Measurements from ENCODE around the gene ZBTB9.
A peak's percentile ranks its signal among the peaks of the same experiment; 100 is the strongest.

The ZBTB9 gene

GRCh38 chr6:33423777-33424176 is 30.6 kb upstream of the ZBTB9 start:
- H3K9me3 ChIP-seq (replicated peaks in 1 of 11) = no peaks in the 10 kb centered on the region
- H3K27ac ChIP-seq = no peak overlapping the region
- peaks cover 39 to 50% (median 46%) of the 10 kb centered on the region in 10 experiments for H3K4me1 ChIP-seq
- no peaks in the 10 kb centered on the region for H3K36me3 ChIP-seq
- no peak overlapping the region for H3K9ac ChIP-seq
- H3K4me2 ChIP-seq = peak overlapping the region; percentile 87 to 100 (median 98)
- no peak overlapping the region for H3K4me3 ChIP-seq
- H3K27me3 ChIP-seq = peaks cover 0 to 15% (median 0%) of the 10 kb centered on the region in 11 experiments; a peak in 2 of 22 replicates
- no peak for TF ChIP-seq Cebpa-rat (IDR thresholded peaks at IDR 0.05)
- H4K20me1 ChIP-seq = peaks cover 0 to 2% (median 0%) of the 10 kb centered on the region in 11 experiments; a peak in 2 of 22 replicates

- Histone ChIP-seq H3K9ac (peak overlapping the region; percentile 73 to 86 (median 82)), H4K20me1 (peaks cover 0 to 14% (median 0%) of the 10 kb centered on the region in 11 experiments; a peak in 4 of 22 replicates), H3K9me3 (replicated peaks in 1 of 11) (no peaks in the 10 kb centered on the region), H3K36me3 (no peaks in the 10 kb centered on the region), H3K4me3 (peak overlapping the region; percentile 58 to 78 (median 68)), H3K27ac (peak overlapping the region; percentile 66 to 85 (median 76)), H3K4me2 (peak overlapping the region; percentile 87 to 100 (median 98)), H3K27me3 (peaks cover 0 to 15% (median 0%) of the 10 kb centered on the region in 11 experiments; a peak in 2 of 22 replicates), H3K4me1 (peaks cover 41 to 52% (median 48%) of the 10 kb centered on the region in 10 experiments)
- TF ChIP-seq Cebpa-rat (IDR thresholded peaks at IDR 0.05) = no peak
These were observed 29.3 kb upstream of the ZBTB9 start for GRCh38 chr6:33424855-33425667.

- peaks cover 0 to 15% (median 0%) of the 10 kb centered on the region in 11 experiments; a peak in 2 of 22 replicates for H3K27me3 ChIP-seq
- peak overlapping the region; percentile 87 to 100 (median 98) for H3K4me2 ChIP-seq
- H3K9ac ChIP-seq = peak overlapping the region; percentile 73 to 86 (median 82)
- TF ChIP-seq Cebpa-rat (IDR thresholded peaks at IDR 0.05) = no peak
- peaks cover 0 to 14% (median 0%) of the 10 kb centered on the region in 11 experiments; a peak in 4 of 22 replicates for H4K20me1 ChIP-seq
- H3K27ac ChIP-seq = peak overlapping the region; percentile 66 to 85 (median 76)
- no peaks in the 10 kb centered on the region for H3K9me3 ChIP-seq (replicated peaks in 1 of 11)
- peak overlapping the region; percentile 58 to 78 (median 68) for H3K4me3 ChIP-seq
- H3K4me1 ChIP-seq = peaks cover 50 to 61% (median 57%) of the 10 kb centered on the region in 10 experiments
- H3K36me3 ChIP-seq = no peaks in the 10 kb centered on the region
These were observed 28.5 kb upstream of the ZBTB9 start for GRCh38 chr6:33425668-33426577.

GRCh38 chr6:33426590-33427511 is 27.5 kb upstream of the ZBTB9 start:
- Histone ChIP-seq H3K4me3 (peak overlapping the region; percentile 64 to 80 (median 72)), H4K20me1 (peaks cover 0 to 14% (median 0%) of the 10 kb centered on the region in 11 experiments; a peak in 4 of 22 replicates), H3K4me2 (peak overlapping the region; percentile 87 to 100 (median 98)), H3K9me3 (replicated peaks in 1 of 11) (no peaks in the 10 kb centered on the region), H3K36me3 (no peaks in the 10 kb centered on the region), H3K27ac (peak overlapping the region in 7 of 11 experiments; percentile 54 to 85 (median 65); a peak in 8 of 22 replicates), H3K9ac (peak overlapping the region; percentile 66 to 86 (median 81); a peak in 21 of 22 replicates), H3K4me1 (peaks cover 59 to 68% (median 64%) of the 10 kb centered on the region in 10 experiments), H3K27me3 (peaks cover 0 to 12% (median 0%) of the 10 kb centered on the region in 11 experiments; a peak in 1 of 22 replicates)
- no peak for TF ChIP-seq Cebpa-rat (IDR thresholded peaks at IDR 0.05)

GRCh38 chr6:33427585-33428223 is 26.7 kb upstream of the ZBTB9 start:
- peaks cover 0 to 4% (median 0%) of the 10 kb centered on the region in 11 experiments; a peak in 1 of 22 replicates for H3K27me3 ChIP-seq
- H3K4me2 ChIP-seq = peak overlapping the region; percentile 83 to 100 (median 98)
- peak overlapping the region; percentile 66 to 82 (median 76) for H3K9ac ChIP-seq
- H3K4me3 ChIP-seq = peak overlapping the region; percentile 64 to 80 (median 72)
- peaks cover 68 to 76% (median 72%) of the 10 kb centered on the region in 10 experiments for H3K4me1 ChIP-seq
- no peaks in the 10 kb centered on the region for H3K36me3 ChIP-seq
- peak overlapping the region; percentile 35 to 70 (median 54); a peak in 19 of 22 replicates for H3K27ac ChIP-seq
- no peaks in the 10 kb centered on the region for H3K9me3 ChIP-seq (replicated peaks in 1 of 11)
- peaks cover 0 to 14% (median 0%) of the 10 kb centered on the region in 11 experiments; a peak in 4 of 22 replicates for H4K20me1 ChIP-seq
- no peak for TF ChIP-seq Cebpa-rat (IDR thresholded peaks at IDR 0.05)

- Histone ChIP-seq H4K20me1 (peaks cover 0 to 14% (median 0%) of the 10 kb centered on the region in 11 experiments; a peak in 4 of 22 replicates), H3K4me2 (peak overlapping the region; percentile 83 to 100 (median 98)), H3K9me3 (replicated peaks in 1 of 11) (no peaks in the 10 kb centered on the region), H3K9ac (peak overlapping the region; percentile 38 to 82 (median 73); a peak in 21 of 22 replicates), H3K27me3 (no peaks in the 10 kb centered on the region), H3K36me3 (no peaks in the 10 kb centered on the region), H3K27ac (peak overlapping the region in 9 of 11 experiments; percentile 54 to 70 (median 63); a peak in 15 of 22 replicates), H3K4me3 (peak overlapping the region; percentile 64 to 80 (median 72)), H3K4me1 (peaks cover 75 to 83% (median 79%) of the 10 kb centered on the region in 10 experiments)
- no peak for TF ChIP-seq Cebpa-rat (IDR thresholded peaks at IDR 0.05)
These were observed 26.0 kb upstream of the ZBTB9 start for GRCh38 chr6:33428224-33428965.

All from BLaER1 treated with 17β-estradiol and CSF1 and Interleukin-3, amounts not matched to agents 10 nM and 100 nM (cell line).